OCI-LY1 (cell line): ENCODE data around the gene PPP1R7.

Experiments used
- H2AFZ ChIP-seq: fragments of 200-600 bp; sonication (generic), shearing (Covaris generic); 2 replicates; pipeline ENCODE4 v1.6.0; 2014; ENCODE audit warnings: antibody characterized with exemption, mild to moderate bottlenecking, low read length
- H3F3A ChIP-seq: fragments of 200-600 bp; sonication (generic), shearing (Covaris generic); 2 replicates; pipeline ENCODE4 v1.6.0; 2014; ENCODE audit warnings: mild to moderate bottlenecking, antibody characterized with exemption, low read length, moderate library complexity; ENCODE audit not compliant: insufficient read depth
- H3K27ac ChIP-seq: fragments of 200-600 bp; sonication (generic); 2 replicates; pipeline ENCODE4 v1.5.1; 2014; ENCODE audit warnings: low read length, mixed run types, mild to moderate bottlenecking, low read depth; ENCODE audit not compliant: poor library complexity, severe bottlenecking
- H3K27me3 ChIP-seq: fragments of 200-600 bp; sonication (generic); 2 replicates; pipeline ENCODE4 v1.6.0; 2014; ENCODE audit warnings: antibody characterized with exemption, mild to moderate bottlenecking, low read length, moderate library complexity; ENCODE audit not compliant: insufficient read depth
- H3K36me3 ChIP-seq: fragments of 200-600 bp; sonication (generic); 2 replicates; pipeline ENCODE4 v1.6.1; 2014; ENCODE audit warnings: mild to moderate bottlenecking, antibody characterized with exemption, low read length, moderate library complexity, mixed read lengths; ENCODE audit not compliant: insufficient read depth
- H3K4me1 ChIP-seq: fragments of 200-600 bp; sonication (generic); 2 replicates; pipeline ENCODE4 v1.5.1; 2014; ENCODE audit warnings: mild to moderate bottlenecking, low read length, moderate library complexity; ENCODE audit not compliant: insufficient read depth, severe bottlenecking
- H3K4me2 ChIP-seq: fragments of 200-600 bp; sonication (generic), shearing (Covaris generic); 2 replicates; pipeline ENCODE4 v1.6.1; 2014; ENCODE audit warnings: low read length
- H3K4me3 ChIP-seq: fragments of 200-600 bp; sonication (generic); 2 replicates; pipeline ENCODE4 v1.5.1; 2014; ENCODE audit warnings: low read length, low read depth, mild to moderate bottlenecking, mixed read lengths; ENCODE audit not compliant: poor library complexity, severe bottlenecking
- H3K79me2 ChIP-seq: fragments of 200-600 bp; shearing (Covaris generic); 2 replicates; pipeline ENCODE4 v1.6.1; 2016; ENCODE audit warnings: mixed run types, low read length, mixed read lengths; ENCODE audit not compliant: insufficient read depth
- H3K9ac ChIP-seq: fragments of 200-600 bp; sonication (generic), shearing (Covaris generic); 2 replicates; pipeline ENCODE4 v1.6.1; 2014; ENCODE audit warnings: mild to moderate bottlenecking, low read length, mixed read lengths
- H3K9me2 ChIP-seq: fragments of 200-600 bp; sonication (generic), shearing (Covaris generic); 2 replicates; pipeline ENCODE4 v1.6.1; 2014; ENCODE audit warnings: low read depth, mild to moderate bottlenecking, low read length, mixed read lengths
- H3K9me3 ChIP-seq: fragments of 200-600 bp; shearing (Covaris generic); 2 replicates; pipeline ENCODE4 v1.6.1; 2014; ENCODE audit warnings: low read length, mixed read lengths
- H4K20me1 ChIP-seq: fragments of 200-600 bp; sonication (generic), shearing (Covaris generic); 2 replicates; pipeline ENCODE4 v1.6.0; 2016; ENCODE audit warnings: mild to moderate bottlenecking, low read length; ENCODE audit not compliant: insufficient read depth
- CTCF ChIP-seq: fragments of 200-600 bp; sonication (generic), shearing (Covaris generic); IDR thresholded peaks from 2 replicates; pipeline ENCODE4 v1.5.1; 2017; ENCODE audit warnings: mild to moderate bottlenecking, antibody characterized with exemption, low read length, moderate library complexity, mixed read lengths
- EZH2 ChIP-seq: fragments of 200-600 bp; sonication (generic), shearing (Covaris generic); IDR thresholded peaks from 2 replicates; pipeline ENCODE4 v1.8.0; 2017; ENCODE audit warnings: borderline replicate concordance, mixed run types, mild to moderate bottlenecking, antibody characterized with exemption, low read length, moderate library complexity, mixed read lengths

Gene PPP1R7

GRCh38 chr2:241182126-241182525 is 31.9 kb downstream of the PPP1R7 start:
- Histone ChIP-seq H3K4me1 (no peaks in the 10 kb centered on the region), H3K79me2 (no peaks in the 10 kb centered on the region), H3K9me2 (no peaks in the 10 kb centered on the region), H3F3A (no peaks in the 10 kb centered on the region), H3K27me3 (no peaks in the 10 kb centered on the region), H3K36me3 (peaks cover 26% of the 10 kb centered on the region), H3K9ac (no peak overlapping the region), H2AFZ (no peak overlapping the region), H3K27ac (no peak overlapping the region), H4K20me1 (no peaks in the 10 kb centered on the region), H3K4me2 (no peak overlapping the region), H3K9me3 (no peaks in the 10 kb centered on the region), H3K4me3 (no peak overlapping the region)
- TF ChIP-seq CTCF (no peak), EZH2 (no peak)

- Histone ChIP-seq H3K9me2 (no peaks in the 10 kb centered on the region), H3K27me3 (no peaks in the 10 kb centered on the region), H3K27ac (no peak overlapping the region), H3K9me3 (no peaks in the 10 kb centered on the region), H2AFZ (no peak overlapping the region), H3K4me2 (no peak overlapping the region), H3F3A (no peaks in the 10 kb centered on the region), H3K9ac (no peak overlapping the region), H4K20me1 (no peaks in the 10 kb centered on the region), H3K36me3 (peaks cover 26% of the 10 kb centered on the region), H3K79me2 (no peaks in the 10 kb centered on the region), H3K4me1 (no peaks in the 10 kb centered on the region), H3K4me3 (no peak overlapping the region)
- no peak for TF ChIP-seq CTCF
- no peak for TF ChIP-seq EZH2
Observed at GRCh38 chr2:241182531-241183133, 32.4 kb downstream of the PPP1R7 start.

GRCh38 chr2:241183221-241183620 is 33.0 kb downstream of the PPP1R7 start:
- Histone ChIP-seq H3K27ac (no peak overlapping the region), H3K4me2 (no peak overlapping the region), H3K4me3 (no peak overlapping the region), H3K9ac (no peak overlapping the region), H3K9me2 (no peaks in the 10 kb centered on the region), H3K9me3 (no peaks in the 10 kb centered on the region), H3K79me2 (no peaks in the 10 kb centered on the region), H3F3A (no peaks in the 10 kb centered on the region), H3K27me3 (no peaks in the 10 kb centered on the region), H3K36me3 (peaks cover 26% of the 10 kb centered on the region), H4K20me1 (no peaks in the 10 kb centered on the region), H2AFZ (no peak overlapping the region), H3K4me1 (peaks cover 5% of the 10 kb centered on the region)
- TF ChIP-seq CTCF (no peak), EZH2 (no peak)
